BLaER1 treated with 17β-estradiol and CSF1 and Interleukin-3, amounts not matched to agents 10 nM and 100 nM (cell line): Measurements from ENCODE around the gene HSPA6.
"Not testable (repeated sequence)": the region's sequence is repeated elsewhere in the genome, so short reads cannot be mapped to it uniquely, and the experiment has no call there.

Experiments used
- H3K27ac ChIP-seq, 11 experiments: shearing (Covaris generic); formaldehyde crosslinking; 2 replicates each; pipeline ENCODE4 v1.8.1; 2022
- H3K27me3 ChIP-seq, 11 experiments: shearing (Covaris generic); formaldehyde crosslinking; 2 replicates each; pipeline ENCODE4 v1.8.1; 2022
- H3K36me3 ChIP-seq, 11 experiments: shearing (Covaris generic); formaldehyde crosslinking; 2 replicates each; pipeline ENCODE4 v1.8.1; 2022
- H3K4me1 ChIP-seq, 10 experiments: shearing (Covaris generic); formaldehyde crosslinking; 2 replicates each; pipeline ENCODE4 v1.8.1; 2022
- H3K4me2 ChIP-seq, 11 experiments: shearing (Covaris generic); formaldehyde crosslinking; 2 replicates each; pipeline ENCODE4 v1.8.1; 2022
- H3K4me3 ChIP-seq, 10 experiments: shearing (Covaris generic); formaldehyde crosslinking; 2 replicates each; pipeline ENCODE4 v1.8.1; 2022
- H3K9ac ChIP-seq, 11 experiments: shearing (Covaris generic); formaldehyde crosslinking; 2 replicates each; pipeline ENCODE4 v1.8.1; 2022
- H3K9me3 ChIP-seq, 11 experiments: shearing (Covaris generic); formaldehyde crosslinking; replicated peaks in 1 of 11; 2 replicates each; pipeline ENCODE4 v1.8.1; 2022
- H4K20me1 ChIP-seq, 11 experiments: shearing (Covaris generic); formaldehyde crosslinking; 2 replicates each; pipeline ENCODE4 v1.8.1; 2022
- Cebpa-rat ChIP-seq, 11 experiments: shearing (Covaris generic); IDR thresholded peaks; 2 replicates each; pipeline ENCODE4 v1.8.1; 2022

Gene HSPA6

DNA sequence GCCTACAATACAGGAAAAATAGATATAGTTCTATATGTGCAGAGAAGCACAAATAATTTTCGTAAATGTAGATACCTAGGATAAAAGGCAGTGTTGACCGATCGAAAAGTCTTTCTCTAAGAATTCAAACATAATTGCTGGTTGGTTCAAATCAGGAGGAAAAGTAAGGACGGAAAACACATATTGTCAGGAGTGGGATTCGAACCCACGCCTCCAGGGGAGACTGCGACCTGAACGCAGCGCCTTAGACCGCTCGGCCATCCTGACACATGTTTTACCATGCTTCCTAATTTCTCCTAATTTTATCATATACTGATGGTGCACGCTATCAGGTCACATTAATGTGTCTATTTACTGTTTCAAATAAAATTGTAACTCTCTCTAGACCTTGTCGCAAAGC lies 5.8 kb downstream of the HSPA6 start:
- peak overlapping the region; percentile 74 to 86 (median 79); a peak in 19 of 22 replicates for H3K27ac ChIP-seq
- H3K9ac ChIP-seq, result peak overlapping the region; percentile 77 to 86 (median 82)
- H3K9me3 ChIP-seq, H4K20me1 ChIP-seq, H3K36me3 ChIP-seq: not testable (repeated sequence)
- peak overlapping the region; percentile 53 to 76 (median 70) for H3K4me3 ChIP-seq
- peak overlapping the region; percentile 47 to 87 (median 72) for H3K4me2 ChIP-seq
- peaks cover 19 to 43% (median 28%) of the 10 kb centered on the region in 10 experiments for H3K4me1 ChIP-seq
- H3K27me3 ChIP-seq, result peaks cover 0 to 15% (median 9%) of the 10 kb centered on the region in 11 experiments; a peak in 20 of 22 replicates

DNA sequence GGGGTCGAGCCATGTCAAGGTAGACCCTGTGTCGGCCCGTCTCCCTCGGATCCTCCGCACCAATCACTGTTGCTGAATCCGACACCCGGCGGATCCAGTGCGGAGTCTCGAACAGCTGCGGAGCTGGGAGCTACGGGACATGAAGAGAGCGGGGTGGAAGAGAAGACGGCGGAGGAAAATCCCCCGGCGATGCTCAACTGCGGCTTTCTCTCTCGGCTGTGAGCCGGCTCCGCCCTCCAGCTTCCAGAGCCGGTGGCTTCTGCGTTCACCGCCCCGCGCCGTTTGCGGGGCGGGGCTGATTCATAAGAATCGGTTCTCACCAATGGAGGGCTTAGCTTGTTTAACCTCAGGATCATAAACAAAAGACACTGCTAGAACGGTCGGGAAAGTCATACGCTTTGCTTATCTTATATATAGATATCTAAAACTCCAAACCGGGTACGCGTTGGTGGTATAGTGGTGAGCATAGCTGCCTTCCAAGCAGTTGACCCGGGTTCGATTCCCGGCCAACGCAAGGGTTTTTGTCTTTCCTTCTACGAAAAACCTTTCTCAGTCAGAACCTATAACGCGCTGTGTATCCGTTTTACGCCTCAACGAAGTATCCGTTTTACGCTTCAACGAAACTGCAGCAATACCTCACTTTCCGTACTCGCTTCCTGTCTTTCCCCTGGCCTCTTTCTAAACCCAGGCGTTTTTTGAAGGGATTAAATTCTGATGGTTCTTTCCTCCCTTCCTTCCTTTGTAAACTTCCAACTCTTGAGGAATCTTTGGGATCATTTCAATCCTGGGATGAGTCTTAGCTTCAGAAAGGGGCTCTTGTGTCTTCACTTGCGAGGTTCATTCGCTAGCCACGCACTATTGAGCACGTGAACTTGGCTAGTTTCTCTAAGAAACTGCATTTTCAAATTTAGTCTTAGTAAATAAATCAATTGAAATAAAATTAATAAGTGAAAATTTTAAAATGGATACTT lies 6.6 kb downstream of the HSPA6 start:
- not testable (repeated sequence) for H3K9me3 ChIP-seq, H4K20me1 ChIP-seq, H3K27me3 ChIP-seq, H3K36me3 ChIP-seq
- Histone ChIP-seq H3K27ac (peak overlapping the region; percentile 74 to 86 (median 79)), H3K4me1 (peaks cover 18 to 40% (median 27%) of the 10 kb centered on the region in 10 experiments), H3K4me2 (peak overlapping the region; percentile 56 to 87 (median 73)), H3K9ac (peak overlapping the region; percentile 77 to 86 (median 82)), H3K4me3 (peak overlapping the region; percentile 53 to 76 (median 70))
- 0 out of 22 replicates have a peak, but pooled peaks of 1 of the 11 experiments have one; percentile 27 for TF ChIP-seq Cebpa-rat (IDR thresholded peaks at IDR 0.05)

DNA sequence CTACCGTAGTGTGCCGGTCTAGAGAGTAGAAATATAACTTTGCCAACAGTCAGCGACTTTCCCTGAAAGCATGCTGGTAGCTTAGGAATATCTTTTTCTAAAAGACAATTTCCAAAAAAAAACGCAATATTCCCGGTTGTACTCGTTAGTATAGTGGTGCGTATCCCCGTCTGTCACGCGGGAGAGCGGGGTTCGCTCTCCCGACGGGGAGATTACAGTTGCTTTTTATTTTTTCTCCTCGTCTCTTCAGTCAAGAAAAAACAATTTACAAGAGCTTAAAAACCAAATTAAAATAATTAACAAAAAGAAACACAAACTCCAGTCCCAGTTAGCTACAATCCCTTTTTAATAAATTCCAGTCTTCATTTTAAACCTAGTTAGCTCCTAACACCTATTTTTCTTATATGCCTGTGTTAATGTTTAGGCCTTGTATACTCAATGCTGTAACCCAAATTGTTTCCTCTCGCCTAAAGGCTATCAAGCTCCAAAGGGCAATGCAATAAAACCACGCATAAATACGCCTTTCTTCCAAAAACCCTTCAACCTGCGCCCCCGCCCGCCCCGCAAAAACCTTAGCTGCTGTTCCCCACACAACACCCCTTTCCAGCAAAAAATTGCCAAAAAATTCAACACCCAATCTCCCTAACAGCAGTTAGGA lies 7.8 kb downstream of the HSPA6 start:
- H3K4me3 ChIP-seq, result peak overlapping the region in 5 of 10 experiments; percentile 9 to 70 (median 14); a peak in 3 of 20 replicates
- TF ChIP-seq Cebpa-rat (IDR thresholded peaks at IDR 0.05), result no peak
- peak overlapping the region; percentile 56 to 87 (median 73) for H3K4me2 ChIP-seq

DNA sequence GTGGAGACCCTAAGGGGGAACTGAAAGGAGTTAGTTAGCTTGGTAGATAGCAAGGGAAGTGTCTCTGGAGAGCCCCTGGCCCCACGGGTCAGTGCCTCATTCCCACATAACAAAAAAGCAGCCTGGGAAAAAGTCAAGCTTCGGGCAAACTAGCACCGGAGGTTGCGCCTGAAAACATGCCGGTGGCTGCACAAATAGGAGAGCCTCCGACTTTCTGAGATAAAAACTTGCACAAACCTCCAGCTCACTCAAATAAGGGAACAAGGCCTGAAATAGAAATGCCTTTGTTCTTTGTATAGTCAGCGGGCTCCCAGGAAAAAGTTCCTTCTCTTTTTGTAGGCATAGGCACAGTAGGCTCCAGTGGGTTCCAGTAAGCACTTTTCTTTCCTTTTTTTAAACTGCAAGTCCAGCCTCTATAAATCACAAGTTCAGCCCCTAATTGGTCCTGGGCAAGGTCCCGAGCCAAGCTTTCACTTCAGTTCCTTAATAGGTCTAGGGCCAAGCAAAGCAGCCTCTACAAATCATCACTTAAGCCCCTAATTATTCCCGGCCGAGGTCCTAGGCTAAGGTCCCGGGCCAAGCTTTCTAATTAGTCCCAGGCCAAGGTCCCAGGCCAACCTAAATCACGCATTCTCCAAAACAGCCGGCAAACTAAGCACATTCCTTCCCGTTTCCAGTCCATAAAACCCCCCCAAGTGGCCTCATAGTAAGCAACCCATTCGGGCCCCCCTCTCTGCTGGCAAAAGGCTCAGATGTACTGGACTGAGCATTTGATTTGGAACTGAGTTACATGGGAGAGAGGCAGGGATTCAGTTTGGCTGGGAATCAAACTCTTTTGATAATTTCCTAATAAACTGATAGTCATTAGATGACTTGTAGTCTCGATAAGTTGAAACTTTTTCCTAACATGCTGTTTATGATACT lies 8.6 kb downstream of the HSPA6 start:
- not testable (repeated sequence) for H3K9me3 ChIP-seq, H4K20me1 ChIP-seq, H3K27me3 ChIP-seq, H3K36me3 ChIP-seq
- H3K4me2 ChIP-seq, result peak overlapping the region; percentile 56 to 87 (median 73)
- peaks cover 18 to 40% (median 27%) of the 10 kb centered on the region in 10 experiments for H3K4me1 ChIP-seq
- peak overlapping the region in 7 of 11 experiments; percentile 22 to 86 (median 76); a peak in 14 of 22 replicates for H3K27ac ChIP-seq
- peak overlapping the region in 9 of 11 experiments; percentile 2 to 84 (median 50); a peak in 14 of 22 replicates for H3K9ac ChIP-seq
- H3K4me3 ChIP-seq, result peak overlapping the region in 3 of 10 experiments; percentile 9 to 14 (median 12); a peak in 2 of 20 replicates

More for the DNA sequence above, 7.8 kb downstream of the HSPA6 start:
- peak overlapping the region in 10 of 11 experiments; percentile 22 to 86 (median 80); a peak in 18 of 22 replicates for H3K27ac ChIP-seq
- H3K4me1 ChIP-seq, result peaks cover 18 to 40% (median 27%) of the 10 kb centered on the region in 10 experiments
- H3K9me3 ChIP-seq, result peaks cover 0 to 5% (median 4%) of the 10 kb centered on the region in 11 experiments; a peak in 7 of 22 replicates
- H3K9ac ChIP-seq, result peak overlapping the region in 10 of 11 experiments; percentile 2 to 86 (median 52); a peak in 14 of 22 replicates
- H4K20me1 ChIP-seq, result no peaks in the 10 kb centered on the region
- no peaks in the 10 kb centered on the region for H3K36me3 ChIP-seq
- no peaks in the 10 kb centered on the region for H3K27me3 ChIP-seq

DNA sequence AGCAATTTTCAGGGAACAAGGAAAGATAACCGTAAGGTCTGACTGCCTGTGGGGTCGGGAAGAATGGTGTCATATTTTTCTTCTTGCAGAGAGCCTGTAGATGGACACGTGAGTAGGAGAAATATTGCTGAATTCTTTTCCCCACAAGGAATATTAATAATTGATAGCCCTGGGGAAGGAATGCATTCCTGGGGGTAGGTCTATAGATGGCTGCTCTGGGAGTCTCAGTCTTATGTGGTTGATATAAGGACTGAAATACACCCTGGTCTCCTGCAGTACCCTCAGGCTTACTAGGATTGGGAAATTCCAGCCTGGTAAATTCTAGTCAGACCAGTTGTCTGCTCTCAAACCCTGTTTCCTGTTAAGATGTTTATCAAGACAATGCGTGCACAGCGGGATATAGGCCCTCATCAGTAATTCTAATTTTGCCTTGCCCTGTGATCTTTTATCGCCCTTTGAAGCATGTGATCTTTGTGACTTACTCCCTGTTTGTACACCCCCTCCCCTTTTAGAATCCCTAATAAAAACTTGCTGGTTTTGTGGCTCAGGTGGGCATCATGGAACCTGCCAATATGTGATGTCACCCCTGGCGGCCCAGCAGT lies 12.8 kb downstream of the HSPA6 start:
- not testable (repeated sequence) for H3K36me3 ChIP-seq, H3K4me2 ChIP-seq, H3K4me3 ChIP-seq, H3K27ac ChIP-seq, H4K20me1 ChIP-seq, H3K27me3 ChIP-seq, H3K9ac ChIP-seq
- Histone ChIP-seq H3K4me1 (peaks cover 10 to 26% (median 19%) of the 10 kb centered on the region in 10 experiments), H3K9me3 (peaks cover 0 to 12% (median 7%) of the 10 kb centered on the region in 11 experiments; a peak in 8 of 22 replicates)

DNA sequence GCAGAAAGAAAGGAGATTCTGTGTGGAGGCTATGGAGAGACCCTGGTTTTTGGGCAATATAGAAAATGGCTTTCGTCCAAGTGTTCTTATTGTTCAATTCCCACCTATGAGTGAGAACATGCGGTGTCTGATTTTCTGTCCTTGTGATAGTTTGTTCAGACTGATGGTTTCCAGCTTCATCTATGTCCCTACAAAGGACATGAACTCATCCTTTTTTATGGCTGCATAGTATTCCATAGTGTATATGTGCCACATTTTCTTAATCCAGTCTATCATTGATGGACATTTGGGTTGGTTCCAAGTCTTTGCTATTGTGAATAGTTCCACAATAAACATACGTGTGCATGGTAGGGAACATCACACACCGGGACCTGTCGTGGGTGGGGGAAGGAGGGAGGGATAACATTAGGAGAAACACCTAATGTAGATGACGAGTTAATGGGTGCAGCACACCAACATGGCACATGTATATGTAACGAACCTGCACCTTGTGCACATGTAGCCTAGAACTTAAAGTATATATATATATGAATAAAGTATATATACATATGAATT lies 14.7 kb downstream of the HSPA6 start:
- Histone ChIP-seq H3K4me3 (peak overlapping the region in 6 of 10 experiments; percentile 57 to 69 (median 62); a peak in 8 of 20 replicates), H3K9ac (peak overlapping the region in 2 of 11 experiments; percentile 50 to 59; a peak in 2 of 22 replicates), H3K4me1 (peaks cover 0 to 18% (median 8%) of the 10 kb centered on the region in 10 experiments; a peak in 10 of 20 replicates), H3K4me2 (peak overlapping the region; percentile 33 to 91 (median 70); a peak in 19 of 22 replicates), H3K9me3 (peaks cover 0 to 12% (median 7%) of the 10 kb centered on the region in 11 experiments; a peak in 8 of 22 replicates)
- not testable (repeated sequence) for H4K20me1 ChIP-seq, H3K27ac ChIP-seq, H3K36me3 ChIP-seq, H3K27me3 ChIP-seq

DNA sequence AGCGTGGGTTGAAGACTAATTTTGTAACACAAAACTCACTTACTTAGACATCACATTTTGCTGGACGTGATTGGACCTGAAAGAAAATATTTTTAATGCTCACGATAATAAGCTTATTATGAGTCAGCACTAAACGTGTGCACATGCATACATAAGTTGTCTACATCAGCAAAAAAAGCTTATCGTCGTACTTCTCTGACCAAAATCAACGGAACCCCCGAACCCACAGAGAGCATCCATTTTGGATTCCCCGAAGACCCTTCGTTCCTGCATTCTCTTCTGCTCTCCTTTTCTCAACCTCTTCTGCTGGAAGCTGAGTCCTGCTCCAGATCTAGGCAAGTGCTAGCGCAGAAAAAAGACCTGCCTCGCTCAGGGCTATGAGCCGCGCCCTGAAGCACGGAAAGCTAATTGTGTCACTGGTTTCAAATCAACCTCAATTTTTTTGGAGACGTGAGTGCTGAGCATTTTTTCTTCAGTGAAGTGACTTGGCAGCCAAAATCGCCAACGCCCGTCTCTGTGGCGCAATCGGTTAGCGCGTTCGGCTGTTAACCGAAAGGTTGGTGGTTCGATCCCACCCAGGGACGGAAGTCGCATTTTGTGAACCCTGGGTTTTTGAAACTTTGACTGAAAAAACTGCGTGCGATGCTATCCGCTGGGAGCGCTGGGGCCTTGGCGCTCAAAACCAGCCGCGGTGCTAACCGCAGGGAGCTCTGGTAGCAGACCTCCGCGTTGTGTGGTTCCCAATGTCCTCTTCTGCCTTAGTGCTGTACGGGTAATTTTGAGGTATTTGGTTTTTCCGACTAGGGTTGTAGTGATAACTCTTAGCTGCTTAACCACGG lies 15.6 kb downstream of the HSPA6 start:
- not testable (repeated sequence) for H4K20me1 ChIP-seq, H3K27me3 ChIP-seq, H3K36me3 ChIP-seq
- H3K9me3 ChIP-seq, result peaks cover 0 to 12% (median 7%) of the 10 kb centered on the region in 11 experiments; a peak in 8 of 22 replicates
- H3K4me2 ChIP-seq, result peak overlapping the region; percentile 33 to 91 (median 70)
- peak in 10 of 11 experiments; percentile 30 to 88 (median 72); a peak in 13 of 22 replicates for TF ChIP-seq Cebpa-rat (IDR thresholded peaks at IDR 0.05)
- peaks cover 0 to 20% (median 7%) of the 10 kb centered on the region in 10 experiments; a peak in 9 of 20 replicates for H3K4me1 ChIP-seq
- H3K9ac ChIP-seq, result peak overlapping the region; percentile 22 to 78 (median 64); a peak in 21 of 22 replicates
- H3K4me3 ChIP-seq, result peak overlapping the region; percentile 41 to 69 (median 60)
- H3K27ac ChIP-seq, result peak overlapping the region in 9 of 11 experiments; percentile 0 to 74 (median 54); a peak in 12 of 22 replicates

DNA sequence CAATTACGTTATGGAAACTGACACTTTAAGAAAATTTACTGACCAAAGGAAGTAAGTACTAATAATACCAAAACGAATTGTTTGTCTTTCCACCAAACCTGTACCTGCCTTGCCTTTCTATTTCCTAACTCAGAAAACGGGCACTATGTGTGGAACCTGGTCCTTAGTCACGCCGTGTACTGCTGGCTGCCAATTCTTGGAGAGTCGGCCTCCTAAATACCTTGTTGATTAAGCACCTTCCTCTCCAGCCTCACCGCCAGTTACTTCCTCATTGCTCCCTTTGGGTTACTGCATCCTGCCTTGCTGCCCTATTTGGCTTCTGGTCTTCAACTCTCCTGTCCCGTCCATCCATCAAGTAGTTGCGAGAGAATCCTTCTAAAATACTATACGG lies 16.2 kb downstream of the HSPA6 start:
- H3K27me3 ChIP-seq, H3K36me3 ChIP-seq, H4K20me1 ChIP-seq: not testable (repeated sequence)
- H3K4me1 ChIP-seq, result peaks cover 0 to 25% (median 7%) of the 10 kb centered on the region in 10 experiments; a peak in 10 of 20 replicates
- H3K9ac ChIP-seq, result peak overlapping the region in 6 of 11 experiments; percentile 47 to 78 (median 66); a peak in 9 of 22 replicates
- peak overlapping the region in 5 of 11 experiments; percentile 54 to 74 (median 62); a peak in 8 of 22 replicates for H3K27ac ChIP-seq
- peaks cover 0 to 12% (median 7%) of the 10 kb centered on the region in 11 experiments; a peak in 8 of 22 replicates for H3K9me3 ChIP-seq
- H3K4me3 ChIP-seq, result peak overlapping the region in 9 of 10 experiments; percentile 53 to 69 (median 60); a peak in 15 of 20 replicates
- peak overlapping the region; percentile 33 to 91 (median 70) for H3K4me2 ChIP-seq

DNA sequence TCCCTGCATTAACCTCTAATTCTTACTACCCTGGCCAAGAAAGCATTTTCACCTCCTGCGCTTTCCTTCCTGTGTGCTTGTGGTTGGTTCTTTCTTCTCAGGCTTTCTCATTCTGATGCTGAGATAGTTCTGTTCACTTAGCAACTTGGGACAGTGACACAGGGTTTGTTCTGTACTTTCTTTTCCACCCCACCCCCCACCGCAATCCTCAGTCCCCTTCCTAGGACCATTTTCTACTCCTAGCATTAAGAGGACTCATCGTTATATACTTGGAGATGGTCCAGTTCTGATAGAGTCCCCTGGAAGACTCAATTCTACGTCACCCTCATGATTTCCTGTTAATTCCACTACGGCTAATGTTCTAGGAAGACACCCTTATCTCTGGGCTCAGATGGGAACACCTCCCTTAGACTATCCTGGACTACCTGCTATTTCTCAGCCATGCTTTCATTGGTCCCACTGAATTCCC lies 17.8 kb downstream of the HSPA6 start:
- Histone ChIP-seq H3K4me2 (peak overlapping the region in 1 of 11 experiments; percentile 29; a peak in 1 of 22 replicates), H3K4me1 (peaks cover 0 to 25% (median 7%) of the 10 kb centered on the region in 10 experiments; a peak in 10 of 20 replicates)
- H3K36me3 ChIP-seq, H3K4me3 ChIP-seq, H3K9ac ChIP-seq, H3K9me3 ChIP-seq, H3K27me3 ChIP-seq, H4K20me1 ChIP-seq, H3K27ac ChIP-seq: not testable (repeated sequence)

DNA sequence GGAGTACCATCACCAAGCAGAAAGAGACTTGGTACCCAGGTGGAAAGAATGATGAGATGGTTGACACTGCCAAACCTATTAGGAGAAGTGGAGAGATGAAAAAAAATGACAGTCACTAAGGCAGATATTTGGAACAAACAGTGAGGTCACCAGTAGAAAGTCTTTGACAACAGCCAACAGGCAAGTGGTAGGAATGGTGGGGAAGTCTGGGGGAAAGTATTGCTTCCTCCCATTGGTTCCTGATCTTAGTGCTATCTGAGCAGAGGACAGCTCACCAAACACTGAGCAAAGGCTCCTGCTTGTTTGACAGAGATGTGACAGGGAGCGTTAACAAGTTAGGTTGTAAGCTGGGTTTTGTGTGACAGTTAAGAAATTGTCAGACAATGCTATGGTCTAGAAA lies 18.8 kb downstream of the HSPA6 start:
- H3K27me3 ChIP-seq, result not testable (repeated sequence)

More for the DNA sequence above, 18.8 kb downstream of the HSPA6 start:
- not testable (repeated sequence) for H3K9me3 ChIP-seq, H3K4me2 ChIP-seq, H3K27ac ChIP-seq, H3K9ac ChIP-seq, H3K36me3 ChIP-seq, H3K4me3 ChIP-seq, H4K20me1 ChIP-seq
- H3K4me1 ChIP-seq, result peaks cover 0 to 25% (median 7%) of the 10 kb centered on the region in 10 experiments; a peak in 10 of 20 replicates
